Measurements from ENCODE around the gene TRIP12. TPM values are rescaled to one million over a fixed set of nuclear protein-coding genes. Genes with fewer than 3 reads are reported as not detected.

The TRIP12 gene
- total and polyA plus RNA-seq, 2 of the 13 experiments (the other 11 are each of a cell fraction or from before 2014, with no cell fraction given), result 72.1 to 153 TPM

GRCh38 chr2:229969921-229970320, 48.1 kb upstream of the TRIP12 start (continued):
- TF ChIP-seq, protein P1, sequence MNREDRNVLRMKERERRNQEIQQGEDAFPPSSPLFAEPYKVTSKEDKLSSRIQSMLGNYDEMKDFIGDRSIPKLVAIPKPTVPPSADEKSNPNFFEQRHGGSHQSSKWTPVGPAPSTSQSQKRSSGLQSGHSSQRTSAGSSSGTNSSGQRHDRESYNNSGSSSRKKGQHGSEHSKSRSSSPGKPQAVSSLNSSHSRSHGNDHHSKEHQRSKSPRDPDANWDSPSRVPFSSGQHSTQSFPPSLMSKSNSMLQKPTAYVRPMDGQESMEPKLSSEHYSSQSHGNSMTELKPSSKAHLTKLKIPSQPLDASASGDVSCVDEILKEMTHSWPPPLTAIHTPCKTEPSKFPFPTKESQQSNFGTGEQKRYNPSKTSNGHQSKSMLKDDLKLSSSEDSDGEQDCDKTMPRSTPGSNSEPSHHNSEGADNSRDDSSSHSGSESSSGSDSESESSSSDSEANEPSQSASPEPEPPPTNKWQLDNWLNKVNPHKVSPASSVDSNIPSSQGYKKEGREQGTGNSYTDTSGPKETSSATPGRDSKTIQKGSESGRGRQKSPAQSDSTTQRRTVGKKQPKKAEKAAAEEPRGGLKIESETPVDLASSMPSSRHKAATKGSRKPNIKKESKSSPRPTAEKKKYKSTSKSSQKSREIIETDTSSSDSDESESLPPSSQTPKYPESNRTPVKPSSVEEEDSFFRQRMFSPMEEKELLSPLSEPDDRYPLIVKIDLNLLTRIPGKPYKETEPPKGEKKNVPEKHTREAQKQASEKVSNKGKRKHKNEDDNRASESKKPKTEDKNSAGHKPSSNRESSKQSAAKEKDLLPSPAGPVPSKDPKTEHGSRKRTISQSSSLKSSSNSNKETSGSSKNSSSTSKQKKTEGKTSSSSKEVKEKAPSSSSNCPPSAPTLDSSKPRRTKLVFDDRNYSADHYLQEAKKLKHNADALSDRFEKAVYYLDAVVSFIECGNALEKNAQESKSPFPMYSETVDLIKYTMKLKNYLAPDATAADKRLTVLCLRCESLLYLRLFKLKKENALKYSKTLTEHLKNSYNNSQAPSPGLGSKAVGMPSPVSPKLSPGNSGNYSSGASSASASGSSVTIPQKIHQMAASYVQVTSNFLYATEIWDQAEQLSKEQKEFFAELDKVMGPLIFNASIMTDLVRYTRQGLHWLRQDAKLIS (CRISPR knock-in tag; IDR thresholded peaks at IDR 0.05), result no peak
- TF ChIP-seq, protein P2, sequence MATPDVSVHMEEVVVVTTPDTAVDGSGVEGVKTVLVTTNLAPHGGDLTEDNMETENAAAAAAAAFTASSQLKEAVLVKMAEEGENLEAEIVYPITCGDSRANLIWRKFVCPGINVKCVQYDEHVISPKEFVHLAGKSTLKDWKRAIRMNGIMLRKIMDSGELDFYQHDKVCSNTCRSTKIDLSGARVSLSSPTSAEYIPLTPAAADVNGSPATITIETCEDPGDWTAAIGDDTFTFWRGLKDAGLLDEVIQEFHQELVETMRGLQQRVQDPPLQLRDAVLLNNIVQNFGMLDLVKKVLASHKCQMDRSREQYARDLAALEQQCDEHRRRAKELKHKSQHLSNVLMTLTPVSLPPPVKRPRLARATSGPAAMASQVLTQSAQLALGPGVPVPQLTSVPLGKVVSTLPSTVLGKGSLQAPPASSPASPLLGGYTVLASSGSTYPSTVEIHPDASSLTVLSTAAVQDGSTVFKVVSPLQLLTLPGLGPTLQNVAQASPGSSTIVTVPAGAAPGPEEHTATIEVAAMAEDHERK (CRISPR knock-in tag; IDR thresholded peaks at IDR 0.05; ENCODE audit: low read depth), result no peak
- no peak for TF ChIP-seq DR1 (CRISPR knock-in tag; IDR thresholded peaks at IDR 0.05)
- no peak for TF ChIP-seq SAFB2 (CRISPR knock-in tag; IDR thresholded peaks at IDR 0.05; ENCODE audit: borderline replicate concordance, low read depth)
- no peak for TF ChIP-seq SNRNP70 (IDR thresholded peaks at IDR 0.05; ENCODE audit: low read depth, low read length)
- TF ChIP-seq AHDC1 (CRISPR knock-in tag; IDR thresholded peaks at IDR 0.05; ENCODE audit: borderline replicate concordance), result no peak
- no peak for TF ChIP-seq KLF6 (CRISPR knock-in tag; IDR thresholded peaks at IDR 0.05)
- TF ChIP-seq ZNF784 (CRISPR knock-in tag; IDR thresholded peaks at IDR 0.05; ENCODE audit: borderline replicate concordance), result no peak
- TF ChIP-seq ZSCAN21 (CRISPR knock-in tag; IDR thresholded peaks at IDR 0.05; ENCODE audit: borderline replicate concordance), result no peak
